Measurements from ENCODE around the gene ADAMTS17.

GRCh38 chr15:99976000-99976399, 365.8 kb downstream of the ADAMTS17 start:
- no peak for TF ChIP-seq CTCF (conservative IDR thresholded peaks at IDR 0.05; ENCODE audit: low read depth, low read length)
- TF ChIP-seq EZH2 (IDR thresholded peaks at IDR 0.05; ENCODE audit: borderline replicate concordance, low read depth, low read length, poor library complexity, severe bottlenecking): no peak
